Fibroblast of pulmonary artery (primary cell): ENCODE measurements around the gene AIMP1.
A peak's percentile ranks its signal among the peaks of the same experiment; 100 is the strongest.

Source experiments
- DNase-seq: peaks from one replicate; pipeline ENCODE4 v3.0.0-alpha.2; 2010; ENCODE audit warnings: low read depth
- H3K4me3 ChIP-seq: replicated peaks from 2 replicates; pipeline ENCODE4 v1.5.1; 2011; ENCODE audit warnings: low read depth, mild to moderate bottlenecking, control low read depth, low read length, moderate library complexity
- TF ChIP-seq, protein P1 (sequence below): IDR thresholded peaks from 2 replicates; pipeline ENCODE4 v1.5.1; 2011; ENCODE audit warnings: mild to moderate bottlenecking, control low read depth, low read length, inconsistent platforms; ENCODE audit errors: missing control alignments

Gene AIMP1

DNA sequence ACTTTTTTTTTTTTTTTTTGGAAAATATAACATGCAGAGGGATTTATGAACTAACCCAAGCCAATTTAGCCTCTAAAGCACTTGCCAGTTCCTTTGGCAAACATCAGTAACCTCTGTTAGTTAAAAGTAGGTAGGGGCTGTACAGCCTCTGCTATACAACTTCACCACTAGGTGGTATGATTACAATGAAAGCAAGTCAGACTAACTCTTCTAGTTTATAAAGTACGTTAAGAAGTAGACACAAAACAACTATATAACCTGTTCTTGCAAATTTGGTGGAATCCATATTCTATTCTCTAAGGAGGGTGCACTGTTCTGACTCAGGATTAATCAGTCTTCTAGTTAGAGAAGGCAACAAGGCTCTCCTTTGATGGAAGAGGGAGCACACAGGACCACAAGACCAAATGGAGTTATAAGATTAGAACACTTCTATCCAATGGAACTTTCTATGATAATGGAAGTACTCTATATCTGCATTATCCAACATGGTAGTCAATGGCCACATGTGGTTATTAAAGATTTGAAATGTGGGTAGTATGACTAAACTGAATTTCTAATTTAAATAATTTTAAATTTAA lies 12.8 kb downstream of the AIMP1 start:
- H3K4me3 ChIP-seq = no peak overlapping the region
- TF ChIP-seq, protein P1, sequence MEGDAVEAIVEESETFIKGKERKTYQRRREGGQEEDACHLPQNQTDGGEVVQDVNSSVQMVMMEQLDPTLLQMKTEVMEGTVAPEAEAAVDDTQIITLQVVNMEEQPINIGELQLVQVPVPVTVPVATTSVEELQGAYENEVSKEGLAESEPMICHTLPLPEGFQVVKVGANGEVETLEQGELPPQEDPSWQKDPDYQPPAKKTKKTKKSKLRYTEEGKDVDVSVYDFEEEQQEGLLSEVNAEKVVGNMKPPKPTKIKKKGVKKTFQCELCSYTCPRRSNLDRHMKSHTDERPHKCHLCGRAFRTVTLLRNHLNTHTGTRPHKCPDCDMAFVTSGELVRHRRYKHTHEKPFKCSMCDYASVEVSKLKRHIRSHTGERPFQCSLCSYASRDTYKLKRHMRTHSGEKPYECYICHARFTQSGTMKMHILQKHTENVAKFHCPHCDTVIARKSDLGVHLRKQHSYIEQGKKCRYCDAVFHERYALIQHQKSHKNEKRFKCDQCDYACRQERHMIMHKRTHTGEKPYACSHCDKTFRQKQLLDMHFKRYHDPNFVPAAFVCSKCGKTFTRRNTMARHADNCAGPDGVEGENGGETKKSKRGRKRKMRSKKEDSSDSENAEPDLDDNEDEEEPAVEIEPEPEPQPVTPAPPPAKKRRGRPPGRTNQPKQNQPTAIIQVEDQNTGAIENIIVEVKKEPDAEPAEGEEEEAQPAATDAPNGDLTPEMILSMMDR = peak; percentile 84
- peak; percentile 67 for DNase-seq

GRCh38 chr4:106333186-106333585 lies 16.8 kb downstream of the AIMP1 start:
- no peak overlapping the region for H3K4me3 ChIP-seq
- TF ChIP-seq, protein P1 = no peak
- DNase-seq = no peak

DNA sequence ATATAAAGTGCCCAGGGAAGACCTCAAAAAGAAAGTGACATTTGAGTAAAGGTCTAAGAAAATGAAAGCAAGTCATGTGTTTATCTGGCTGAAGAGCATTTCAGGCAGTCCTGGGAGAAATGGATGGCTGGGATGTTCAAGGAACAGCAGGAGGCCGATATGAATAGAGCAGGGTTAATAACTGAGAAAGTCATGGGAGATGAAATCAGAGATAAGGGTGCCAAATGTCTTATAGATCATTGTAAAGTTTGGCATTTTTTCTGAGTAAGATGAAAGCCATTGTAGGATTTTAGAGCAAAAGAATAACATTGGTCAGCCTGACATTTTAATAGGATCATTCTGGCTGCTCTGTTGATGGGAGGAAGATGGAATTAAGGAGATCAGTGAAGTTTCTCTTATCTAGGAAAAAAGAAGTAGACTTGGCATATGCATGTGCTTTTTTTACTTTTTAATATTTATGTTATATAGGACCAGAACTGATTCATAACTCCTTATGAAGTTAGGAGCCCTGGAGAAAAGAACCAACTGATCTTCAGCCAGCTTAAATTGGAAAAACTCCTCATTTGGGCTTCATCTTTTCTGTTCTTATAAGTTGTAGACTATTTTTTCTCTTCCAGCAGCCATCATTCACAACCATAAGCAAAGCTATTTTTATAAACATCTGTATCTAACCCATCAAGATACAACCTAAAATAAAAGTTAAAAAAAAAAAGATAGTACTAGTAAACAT lies 18.6 kb downstream of the AIMP1 start:
- no peak for DNase-seq
- TF ChIP-seq, protein P1 = no peak
- no peak overlapping the region for H3K4me3 ChIP-seq

DNA sequence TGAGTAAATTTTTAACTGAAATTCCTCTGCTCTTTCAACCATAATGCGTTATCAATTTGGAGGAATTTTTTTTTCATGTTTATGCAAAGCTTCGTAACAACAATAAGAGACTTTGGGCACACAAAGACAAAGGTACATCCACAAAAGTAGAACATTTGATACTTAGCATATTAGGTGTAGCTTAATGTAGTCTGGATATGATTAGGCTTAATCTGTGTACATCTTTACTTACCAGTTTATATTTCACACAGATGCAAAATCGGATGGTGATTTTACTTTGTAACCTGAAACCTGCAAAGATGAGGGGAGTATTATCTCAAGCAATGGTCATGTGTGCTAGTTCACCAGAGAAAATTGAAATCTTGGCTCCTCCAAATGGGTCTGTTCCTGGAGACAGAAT lies 20.3 kb downstream of the AIMP1 start:
- H3K4me3 ChIP-seq = no peak overlapping the region
- DNase-seq = no peak
- TF ChIP-seq, protein P1 = no peak

- no peak for DNase-seq
- no peak overlapping the region for H3K4me3 ChIP-seq
- TF ChIP-seq, protein P1 = no peak
Observed at GRCh38 chr4:106337916-106338315, 21.6 kb downstream of the AIMP1 start.

GRCh38 chr4:106338671-106339070 lies 22.3 kb downstream of the AIMP1 start:
- DNase-seq = no peak
- TF ChIP-seq, protein P1 = no peak
- no peak overlapping the region for H3K4me3 ChIP-seq

DNA sequence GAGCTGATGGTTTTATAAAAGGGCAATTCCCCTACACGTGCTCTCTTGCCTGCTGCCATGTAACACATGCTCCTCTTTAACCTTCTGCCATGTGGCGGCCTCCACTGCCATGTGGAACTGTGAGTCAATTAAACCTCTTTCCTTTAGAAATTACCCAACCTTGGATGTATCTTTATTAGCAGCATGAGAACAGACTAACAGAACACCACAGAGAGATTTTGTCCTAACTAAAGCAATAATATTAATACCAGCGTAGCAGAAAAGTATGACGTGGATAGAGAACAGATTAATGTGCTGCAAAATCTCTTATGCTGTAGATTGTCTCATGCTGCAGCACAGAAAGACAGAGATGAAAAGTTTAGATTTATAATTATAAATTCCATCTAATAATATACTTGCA lies 23.1 kb downstream of the AIMP1 start:
- no peak for DNase-seq
- H3K4me3 ChIP-seq = no peak overlapping the region
- TF ChIP-seq, protein P1 = no peak
